Endothelial cell of umbilical vein (primary cell): ENCODE measurements around the gene DPYSL4.

Experiments
- CTCF ChIP-seq, 2 donors: IDR thresholded peaks; 1 replicate in 1 of 2; 2 replicates in 1 of 2; pipeline ENCODE4 v1.5.1; 2011; ENCODE audit warnings: low read length in 2 of 2, mild to moderate bottlenecking in 2 of 2, moderate library complexity in 2 of 2, control low read depth in 1 of 2, inconsistent platforms in 1 of 2, low read depth in 1 of 2; ENCODE audit not compliant: insufficient read depth in 1 of 2; ENCODE audit errors: extremely low read depth in 1 of 2
- MAX ChIP-seq: IDR thresholded peaks from 2 replicates; pipeline ENCODE4 v1.6.1; 2011; ENCODE audit not compliant: insufficient read depth, insufficient read length

GRCh38 chr10:132250481-132251475 is 64.0 kb downstream of the DPYSL4 start:
- TF ChIP-seq CTCF (IDR thresholded peaks at IDR 0.05; ENCODE audit: extremely low read depth in 1 of 2, insufficient read depth in 1 of 2, low read depth in 1 of 2, low read length in 2 of 2) (no peak), MAX (no peak)
